ENCODE results near the gene MED9. TPM values are rescaled to one million over a fixed set of nuclear protein-coding genes. Genes with fewer than 3 reads are reported as not detected.

The MED9 gene
- total RNA-seq, 1 donor from 2014 or later, result 11.9 TPM

DNA sequence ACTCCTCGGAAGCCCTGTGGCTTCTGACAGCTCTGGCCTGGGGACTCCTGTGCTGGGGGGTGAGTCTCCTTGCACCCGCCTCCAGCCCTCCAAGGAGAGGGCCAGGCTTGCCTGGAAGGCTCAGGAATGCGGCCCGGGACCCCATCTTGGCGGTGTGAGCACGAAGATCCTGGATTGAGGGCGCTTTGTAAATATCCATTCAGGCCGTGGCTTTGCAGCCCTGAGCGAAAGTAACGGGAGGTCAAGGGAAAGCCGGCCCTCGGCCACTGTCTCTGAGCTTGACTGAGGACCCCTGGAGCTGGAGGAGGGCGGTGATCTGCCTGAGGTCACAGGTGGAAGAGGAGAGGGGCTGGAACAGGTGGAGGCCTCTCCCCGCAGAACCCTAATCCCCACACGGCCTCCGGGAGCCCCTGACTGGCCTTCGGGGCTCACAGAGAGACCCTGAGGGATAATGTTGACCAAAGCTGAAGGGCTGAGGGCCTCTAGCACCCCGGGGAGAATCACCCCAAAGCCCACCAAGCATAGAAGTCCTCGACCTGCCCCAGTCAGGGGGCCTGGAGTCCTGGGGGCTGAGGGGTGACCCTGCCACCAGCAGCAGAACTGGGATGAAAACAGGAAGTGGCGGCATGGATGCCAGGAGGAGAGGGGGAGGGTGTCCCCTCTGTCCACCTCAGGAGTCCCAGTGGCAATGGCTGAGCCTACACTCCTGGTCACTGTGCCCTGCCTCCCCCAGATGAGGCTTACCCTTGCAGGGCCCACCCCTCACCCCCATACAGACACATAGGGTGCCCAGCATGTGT, 27.7 kb downstream of the MED9 start:
- H3K27me3 ChIP-seq (ENCODE audit: control insufficient read depth, insufficient read depth, low read length), result peaks cover 14% of the 10 kb centered on the region
- H3K4me3 ChIP-seq (ENCODE audit: low read depth, low read length), result no peak overlapping the region
- H3K36me3 ChIP-seq (ENCODE audit: control insufficient read depth, insufficient read depth, low read length), result no peaks in the 10 kb centered on the region
- TF ChIP-seq, protein P1, sequence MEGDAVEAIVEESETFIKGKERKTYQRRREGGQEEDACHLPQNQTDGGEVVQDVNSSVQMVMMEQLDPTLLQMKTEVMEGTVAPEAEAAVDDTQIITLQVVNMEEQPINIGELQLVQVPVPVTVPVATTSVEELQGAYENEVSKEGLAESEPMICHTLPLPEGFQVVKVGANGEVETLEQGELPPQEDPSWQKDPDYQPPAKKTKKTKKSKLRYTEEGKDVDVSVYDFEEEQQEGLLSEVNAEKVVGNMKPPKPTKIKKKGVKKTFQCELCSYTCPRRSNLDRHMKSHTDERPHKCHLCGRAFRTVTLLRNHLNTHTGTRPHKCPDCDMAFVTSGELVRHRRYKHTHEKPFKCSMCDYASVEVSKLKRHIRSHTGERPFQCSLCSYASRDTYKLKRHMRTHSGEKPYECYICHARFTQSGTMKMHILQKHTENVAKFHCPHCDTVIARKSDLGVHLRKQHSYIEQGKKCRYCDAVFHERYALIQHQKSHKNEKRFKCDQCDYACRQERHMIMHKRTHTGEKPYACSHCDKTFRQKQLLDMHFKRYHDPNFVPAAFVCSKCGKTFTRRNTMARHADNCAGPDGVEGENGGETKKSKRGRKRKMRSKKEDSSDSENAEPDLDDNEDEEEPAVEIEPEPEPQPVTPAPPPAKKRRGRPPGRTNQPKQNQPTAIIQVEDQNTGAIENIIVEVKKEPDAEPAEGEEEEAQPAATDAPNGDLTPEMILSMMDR (IDR thresholded peaks at IDR 0.05; ENCODE audit: insufficient read depth, low read length, poor library complexity, severe bottlenecking), result no peak
- DNase-seq (ENCODE audit: low read depth), result no peak

DNA sequence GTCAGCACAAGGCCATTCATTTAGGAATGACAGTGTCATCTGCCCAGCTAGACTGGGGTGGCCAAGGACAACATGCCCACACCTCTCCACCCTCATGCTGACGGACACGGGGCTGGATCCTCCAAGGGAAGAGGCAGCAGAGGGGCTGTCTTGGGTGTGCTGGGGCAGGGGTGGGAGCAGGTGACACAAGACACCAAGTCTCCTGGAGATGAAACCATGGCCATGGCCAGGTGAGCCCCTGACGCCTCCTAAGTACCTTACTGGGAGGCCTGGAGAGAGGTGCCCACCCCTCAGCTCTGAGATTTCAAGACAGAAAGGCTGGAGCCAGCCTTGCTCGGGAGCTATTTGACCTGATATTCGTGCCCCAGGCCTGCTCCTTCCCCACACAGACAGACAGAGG, 28.4 kb downstream of the MED9 start:
- TF ChIP-seq, protein P1 (IDR thresholded peaks at IDR 0.05; ENCODE audit: insufficient read depth, low read length, poor library complexity, severe bottlenecking), result no peak
- Histone ChIP-seq H3K27me3 (ENCODE audit: control insufficient read depth, insufficient read depth, low read length) (peaks cover 10% of the 10 kb centered on the region), H3K36me3 (ENCODE audit: control insufficient read depth, insufficient read depth, low read length) (no peaks in the 10 kb centered on the region), H3K4me3 (ENCODE audit: low read depth, low read length) (no peak overlapping the region)
- DNase-seq (ENCODE audit: low read depth), result no peak

DNA sequence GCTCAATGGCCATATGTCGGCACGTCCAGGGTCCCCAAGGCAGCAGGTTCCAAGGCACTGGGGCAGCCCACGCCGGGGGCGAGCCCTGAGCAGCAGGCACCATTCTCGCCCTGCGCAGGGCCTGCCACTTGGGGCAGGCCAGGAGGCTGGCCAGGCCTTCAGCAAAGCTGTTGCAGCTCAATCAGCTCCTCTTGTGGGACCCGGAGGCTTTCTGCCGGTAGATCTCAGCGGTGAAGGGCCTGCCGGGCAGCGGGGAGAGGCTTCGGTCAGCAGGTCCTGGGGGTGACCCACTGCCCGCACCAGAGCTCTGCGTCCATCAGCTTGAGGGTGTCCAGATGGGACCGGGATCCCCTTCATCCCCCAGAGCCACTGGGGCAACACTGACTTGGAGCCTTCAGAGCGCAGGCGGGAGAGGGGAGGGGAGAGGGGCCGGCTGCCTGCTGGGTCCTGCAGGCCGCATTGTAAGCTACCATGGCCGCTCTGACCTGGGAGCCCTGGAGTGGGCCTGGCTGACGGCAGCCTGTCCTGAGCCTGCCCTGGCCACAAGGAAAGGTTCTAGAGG, 28.9 kb downstream of the MED9 start:
- Histone ChIP-seq H3K4me3 (ENCODE audit: low read depth, low read length) (no peak overlapping the region), H3K27me3 (ENCODE audit: control insufficient read depth, insufficient read depth, low read length) (peaks cover 9% of the 10 kb centered on the region), H3K36me3 (ENCODE audit: control insufficient read depth, insufficient read depth, low read length) (no peaks in the 10 kb centered on the region)
- DNase-seq (ENCODE audit: low read depth), result no peak
- TF ChIP-seq, protein P1 (IDR thresholded peaks at IDR 0.05; ENCODE audit: insufficient read depth, low read length, poor library complexity, severe bottlenecking), result no peak

DNA sequence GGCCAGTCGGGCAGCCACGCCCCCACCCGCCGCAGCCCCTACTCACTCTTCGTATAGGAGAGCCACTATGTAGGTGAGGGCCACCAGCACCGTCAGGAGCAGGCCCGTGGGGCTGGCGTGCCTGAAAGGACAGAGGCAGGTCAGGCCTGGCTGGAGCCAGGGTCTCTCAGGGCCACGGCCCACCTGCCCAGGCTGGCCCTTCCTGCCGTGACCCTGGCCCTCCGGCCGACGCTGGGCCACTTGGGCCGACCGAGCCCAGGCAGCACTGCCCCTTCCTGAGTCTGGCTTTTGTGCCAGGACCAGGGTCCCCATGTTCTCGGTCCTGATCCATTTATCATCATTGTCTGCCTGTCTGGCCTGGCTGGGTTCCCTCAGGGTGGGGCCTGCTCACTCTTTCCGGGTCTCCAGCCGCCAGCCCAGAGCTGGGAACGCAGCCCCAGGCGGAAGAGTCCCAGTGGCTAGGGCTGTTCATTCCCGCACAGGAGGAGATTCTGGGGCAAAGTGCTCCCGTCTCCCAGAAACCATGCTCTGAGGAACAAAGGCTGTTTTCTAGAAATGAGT, 29.5 kb downstream of the MED9 start:
- H3K36me3 ChIP-seq (ENCODE audit: control insufficient read depth, insufficient read depth, low read length), result no peaks in the 10 kb centered on the region
- peaks cover 4% of the 10 kb centered on the region for H3K27me3 ChIP-seq (ENCODE audit: control insufficient read depth, insufficient read depth, low read length)
- TF ChIP-seq, protein P1 (IDR thresholded peaks at IDR 0.05; ENCODE audit: insufficient read depth, low read length, poor library complexity, severe bottlenecking), result no peak
- DNase-seq (ENCODE audit: low read depth), result no peak
- H3K4me3 ChIP-seq (ENCODE audit: low read depth, low read length), result no peak overlapping the region

DNA sequence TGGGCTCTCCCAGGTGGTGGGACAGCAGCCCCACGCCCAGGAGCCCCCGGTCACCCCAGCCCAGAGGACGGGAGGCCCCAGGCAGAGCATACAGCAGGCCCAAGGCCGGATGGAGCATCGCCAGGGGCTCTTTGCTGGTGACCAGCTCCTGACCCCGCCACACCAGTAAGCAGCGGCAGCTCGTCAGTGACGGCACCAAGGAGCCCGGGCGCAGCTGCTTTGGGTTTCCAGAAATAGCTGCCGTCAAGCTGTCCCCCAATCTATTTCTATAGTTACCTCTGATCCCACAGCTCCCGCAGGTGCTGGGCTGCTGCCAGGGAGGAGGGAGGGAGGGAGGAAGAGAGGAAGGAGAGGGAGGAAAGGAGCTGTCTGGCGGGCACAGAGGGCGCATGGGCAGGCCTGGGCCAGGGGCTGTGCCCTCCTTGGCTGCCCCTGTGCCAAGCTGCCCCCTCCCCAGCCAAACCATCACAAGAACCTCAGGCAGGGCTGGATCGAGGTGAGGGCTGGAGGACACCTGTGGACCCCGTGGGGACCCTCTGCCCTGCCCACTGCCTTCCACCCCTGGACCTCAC, 30.2 kb downstream of the MED9 start:
- Histone ChIP-seq H3K36me3 (ENCODE audit: control insufficient read depth, insufficient read depth, low read length) (no peaks in the 10 kb centered on the region), H3K4me3 (ENCODE audit: low read depth, low read length) (no peak overlapping the region), H3K27me3 (ENCODE audit: control insufficient read depth, insufficient read depth, low read length) (peaks cover 4% of the 10 kb centered on the region)
- TF ChIP-seq, protein P1 (IDR thresholded peaks at IDR 0.05; ENCODE audit: insufficient read depth, low read length, poor library complexity, severe bottlenecking), result no peak
- no peak for DNase-seq (ENCODE audit: low read depth)

Measured in kidney epithelial cell (primary cell).